GM04503 (cell line): ENCODE data around the gene ARHGAP24.
"Not testable (repeated sequence)": the region's sequence is repeated elsewhere in the genome, so short reads cannot be mapped to it uniquely, and the experiment has no call there.

Experiments used
- DNase-seq: peaks from one replicate; pipeline ENCODE4 v3.0.0-alpha.2; 2012; ENCODE audit warnings: low read depth

ARHGAP24 gene

DNA sequence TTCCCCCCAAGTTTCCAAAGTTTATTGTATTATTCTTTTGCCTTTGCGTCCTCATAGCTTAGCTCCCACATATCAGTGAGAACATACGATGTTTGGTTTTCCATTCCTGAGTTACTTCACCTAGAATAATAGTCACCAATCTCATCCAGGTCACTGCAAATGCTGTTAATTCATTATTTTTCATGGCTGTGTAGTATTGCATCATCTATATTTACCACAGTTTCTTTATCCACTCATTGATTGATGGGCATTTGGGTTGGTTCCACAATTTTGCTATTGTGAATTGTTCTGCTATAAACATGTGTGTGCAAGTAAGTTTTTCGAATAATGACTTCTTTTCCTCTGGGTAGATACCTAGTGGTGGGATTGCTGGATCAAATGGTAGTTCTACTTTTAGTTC is 43.6 kb downstream of the ARHGAP24 start:
- DNase-seq, result not testable (repeated sequence)

DNA sequence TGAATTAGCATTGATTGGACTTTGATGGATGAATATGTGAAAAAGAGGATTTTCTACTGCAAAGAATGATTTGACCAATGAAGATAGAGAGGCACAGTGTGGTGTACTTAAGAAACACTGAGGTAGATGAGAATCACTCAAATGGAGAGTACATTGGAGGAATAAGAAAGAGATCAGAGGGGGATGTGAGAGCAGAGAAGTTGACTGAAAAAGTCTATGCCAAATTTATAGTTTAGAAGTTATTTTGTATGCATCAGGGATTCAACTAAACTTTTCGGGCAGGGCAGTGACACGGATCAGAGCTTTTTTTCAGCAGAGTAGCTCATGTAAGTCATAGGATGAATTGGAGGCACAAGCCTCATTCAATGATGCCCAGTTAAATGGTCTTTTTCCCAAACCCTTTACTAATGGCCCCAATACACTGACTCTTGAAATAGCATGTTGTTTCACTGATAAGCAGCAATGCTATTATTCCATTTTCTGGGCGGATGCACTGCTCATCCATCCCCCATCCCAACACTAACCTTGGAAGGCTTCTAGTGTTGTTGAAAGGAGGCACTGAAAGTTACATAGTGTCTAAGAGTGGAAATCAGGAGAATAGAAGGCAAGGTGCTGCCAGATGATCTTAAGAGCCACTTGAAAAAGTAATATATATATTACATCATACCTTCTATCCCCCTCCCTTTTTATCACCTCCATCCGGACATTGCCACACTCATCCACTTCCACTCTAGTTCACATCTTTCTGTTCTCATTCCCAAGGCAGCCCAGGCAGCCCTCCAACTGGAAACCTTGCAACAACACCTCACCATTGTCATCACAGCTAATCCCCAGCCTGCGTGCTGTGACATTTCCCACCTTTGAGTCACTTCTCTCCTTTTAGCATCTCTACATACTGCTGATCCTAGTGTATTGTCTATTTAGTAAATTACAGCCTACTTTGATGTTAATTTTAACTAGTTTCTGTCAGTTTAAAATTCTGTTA is 46.1 kb downstream of the ARHGAP24 start:
- DNase-seq, result no peak

DNA sequence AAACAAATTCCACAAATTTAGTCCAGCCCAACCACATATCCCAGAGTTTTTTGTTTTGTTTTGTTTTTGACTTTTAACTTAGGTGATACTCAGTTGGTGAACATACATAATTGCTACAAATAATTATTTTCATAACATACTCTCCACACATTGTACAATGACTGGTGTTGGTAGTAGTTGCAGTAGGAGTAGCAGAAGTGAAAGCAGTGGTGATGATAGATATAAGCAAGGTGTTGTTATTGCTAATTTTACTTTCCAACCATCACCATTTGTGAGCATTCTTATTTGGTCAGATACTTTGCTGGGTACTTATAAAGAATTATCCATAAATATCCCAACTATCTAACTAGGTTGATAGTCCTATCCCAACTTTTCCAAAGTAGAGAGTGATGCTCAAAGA is 47.3 kb downstream of the ARHGAP24 start:
- DNase-seq, result no peak

DNA sequence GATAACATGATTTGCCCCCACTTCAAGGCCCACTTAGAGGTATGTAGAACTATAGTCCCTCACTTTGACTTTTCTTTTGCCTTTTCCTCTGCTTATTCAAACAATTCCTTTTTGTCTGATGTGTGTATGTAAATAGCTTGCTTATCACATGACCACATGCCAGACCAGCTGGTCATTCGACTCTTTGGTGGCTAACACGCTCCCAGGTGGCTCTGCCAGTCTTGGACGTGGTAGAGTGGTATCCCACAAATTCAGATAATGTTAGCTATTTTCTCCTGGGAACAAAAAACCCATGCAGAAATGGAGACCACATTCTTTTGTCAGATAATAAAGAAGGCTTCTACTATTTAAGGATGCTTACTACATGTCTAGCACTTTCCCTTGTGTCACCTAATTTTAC is 47.9 kb downstream of the ARHGAP24 start:
- DNase-seq, result no peak

DNA sequence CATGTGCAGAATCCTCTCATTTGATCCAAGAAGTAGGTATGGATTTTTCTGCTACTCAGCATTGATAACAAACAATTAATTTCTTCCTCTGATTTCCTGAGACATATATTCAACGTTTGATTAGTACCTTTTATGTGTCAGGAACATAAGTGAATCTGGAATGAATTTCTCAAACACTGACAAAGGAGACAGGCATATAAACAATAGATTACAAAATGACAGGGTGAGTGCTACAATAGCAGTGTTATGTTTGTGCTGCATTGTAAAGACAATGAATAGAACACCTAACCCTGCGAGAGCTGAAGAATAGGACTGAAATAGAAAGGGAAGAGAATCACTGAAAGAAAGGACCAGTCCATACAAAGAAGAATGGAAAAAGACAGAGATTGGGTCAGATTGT is 52.9 kb downstream of the ARHGAP24 start:
- DNase-seq, result no peak

DNA sequence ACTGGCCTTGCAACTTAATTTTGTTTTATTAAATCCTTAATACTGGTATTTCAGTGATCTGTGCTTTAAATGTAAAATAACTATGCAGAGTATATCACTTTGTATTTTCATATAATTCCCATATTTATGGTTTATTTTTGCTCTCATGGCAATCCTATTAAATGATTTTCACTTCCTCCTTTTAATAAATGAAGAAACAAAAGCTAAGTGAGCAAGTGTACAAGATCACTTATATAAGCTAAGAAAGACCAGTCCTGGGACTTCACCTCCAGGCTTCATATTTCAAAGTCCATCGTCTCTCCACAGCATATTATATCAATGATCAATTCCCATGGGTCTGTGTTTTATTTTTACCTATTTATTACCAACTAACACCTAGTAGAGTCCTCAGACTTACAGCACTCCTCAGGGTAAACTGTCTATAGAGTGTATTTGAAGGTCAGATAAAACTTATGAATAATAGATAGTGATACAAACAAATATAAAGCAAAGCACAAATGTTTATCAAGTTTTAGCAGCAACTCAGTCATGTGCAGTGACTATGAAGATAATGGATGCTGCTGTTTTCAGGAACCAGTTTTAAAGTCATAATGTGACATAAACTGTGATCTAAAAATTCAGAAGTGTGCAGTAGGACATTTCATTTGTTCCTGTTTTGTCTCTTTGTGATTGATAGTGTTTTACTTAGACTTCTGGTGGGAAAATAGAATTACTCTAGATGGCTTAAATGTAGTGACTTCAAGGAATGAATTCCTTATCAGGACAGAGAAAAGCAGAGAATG is 56.8 kb downstream of the ARHGAP24 start:
- no peak for DNase-seq

DNA sequence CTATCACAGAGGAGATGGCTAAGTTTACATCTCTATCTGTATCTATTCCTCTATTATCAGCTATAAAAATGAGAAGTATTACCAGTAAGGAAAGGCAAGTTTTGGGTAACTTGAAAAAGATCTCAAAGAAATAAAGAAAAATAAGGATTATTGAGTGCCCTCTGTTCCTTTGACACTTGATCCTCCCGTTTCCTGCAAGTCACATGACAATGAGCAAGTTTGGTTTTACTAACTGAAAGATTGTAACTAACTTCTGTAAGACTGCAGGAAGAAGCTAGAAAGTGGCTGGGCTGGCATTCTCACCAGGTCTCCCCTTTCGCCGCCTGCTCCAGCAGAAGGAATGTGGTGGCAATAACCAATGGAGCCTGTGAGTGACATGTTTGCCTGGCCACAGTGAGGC is 59.2 kb downstream of the ARHGAP24 start:
- DNase-seq, result no peak

DNA sequence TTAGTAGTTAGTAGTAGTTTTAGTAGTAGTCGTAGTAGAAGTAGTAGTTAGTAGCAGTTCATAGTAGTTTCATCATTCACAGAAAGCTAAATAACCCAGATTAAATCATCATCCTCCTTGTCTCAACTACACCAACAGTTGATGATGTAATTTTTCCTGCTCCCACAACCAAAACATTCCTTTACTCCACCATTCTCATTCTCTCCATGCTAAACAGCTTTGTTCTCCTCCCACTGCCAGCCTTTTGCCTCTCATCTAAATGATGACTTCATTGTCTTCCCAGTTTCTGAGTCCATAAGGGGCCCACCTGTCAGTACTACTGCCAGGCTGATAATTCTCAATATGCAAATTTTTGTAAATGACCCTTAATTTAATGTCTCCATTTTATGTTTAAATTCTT is 68.9 kb downstream of the ARHGAP24 start:
- peak; percentile 20 for DNase-seq

DNA sequence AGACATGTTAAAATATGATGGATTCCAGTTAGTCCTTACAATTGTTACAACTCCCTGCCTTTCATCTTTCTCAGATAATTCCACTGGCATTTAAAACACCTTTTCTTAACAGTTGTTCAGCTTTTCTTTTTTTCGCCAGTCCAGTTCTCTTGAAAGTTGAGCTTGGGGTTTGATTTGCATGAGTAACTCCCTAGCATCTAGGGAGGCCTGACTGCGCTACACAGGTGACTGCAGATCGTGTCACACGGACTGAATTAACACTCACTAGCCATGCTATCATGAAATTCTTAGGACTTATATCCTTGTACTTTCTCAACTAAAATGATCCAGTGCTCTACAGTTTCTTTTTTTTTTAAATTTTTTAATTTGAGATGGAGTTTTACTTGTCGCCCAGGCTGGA is 69.8 kb downstream of the ARHGAP24 start:
- DNase-seq, result no peak

DNA sequence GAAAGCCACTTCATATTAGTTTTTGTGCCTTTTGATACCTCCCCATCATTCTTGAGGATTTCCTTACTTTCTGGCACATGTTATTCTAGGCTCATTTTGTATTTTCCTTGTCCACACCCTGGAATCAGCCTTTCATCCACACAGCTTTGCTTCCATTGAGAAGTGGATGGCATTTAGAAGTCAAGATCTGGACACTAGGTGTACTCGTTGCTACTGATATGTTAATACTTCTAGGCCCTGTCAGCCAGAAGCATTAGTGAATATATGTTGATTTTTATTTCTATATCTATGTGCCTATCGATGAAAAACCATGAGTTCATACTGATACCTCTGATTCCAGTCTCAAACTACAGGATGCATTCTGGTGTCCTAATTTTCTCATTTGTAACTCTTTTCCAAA is 73.2 kb downstream of the ARHGAP24 start:
- DNase-seq, result no peak

DNA sequence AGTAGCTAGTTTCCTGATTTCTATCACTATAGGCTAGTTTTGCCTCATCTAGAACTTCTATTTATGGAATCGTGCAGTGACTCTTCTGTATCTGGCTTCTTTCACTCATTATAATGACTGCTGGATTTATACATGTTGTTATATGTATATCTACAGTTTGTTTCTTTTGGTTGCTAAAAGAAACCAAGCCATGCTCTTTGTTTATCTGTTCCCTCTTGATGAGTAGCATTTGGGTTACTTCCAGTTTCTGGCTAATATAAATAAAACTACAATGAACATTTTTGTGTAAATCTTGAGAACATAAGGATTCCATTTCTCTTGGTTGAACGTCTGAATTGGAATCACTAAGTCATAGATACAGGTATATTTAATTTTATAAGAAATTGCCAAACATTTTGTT is 73.9 kb downstream of the ARHGAP24 start:
- no peak for DNase-seq

DNA sequence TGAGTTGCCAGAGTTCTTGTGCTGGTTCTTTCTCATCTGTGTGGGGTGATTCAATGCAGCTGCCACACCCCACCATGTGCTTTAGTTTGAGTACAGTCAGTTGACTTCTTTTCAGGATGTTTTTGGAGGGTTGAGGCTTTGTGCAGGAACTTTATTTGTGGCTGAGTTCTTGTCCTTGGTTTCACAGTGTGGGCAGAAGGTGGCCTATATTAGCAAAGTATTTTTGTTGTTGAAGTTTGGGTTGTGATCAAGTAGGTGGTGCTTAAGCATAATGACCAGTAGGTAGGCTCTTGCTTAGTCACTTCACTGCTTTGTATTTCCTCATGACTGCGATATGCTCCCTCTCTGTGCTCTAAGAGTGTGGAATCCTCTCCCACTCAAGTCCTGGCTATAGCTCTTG is 80.3 kb downstream of the ARHGAP24 start:
- DNase-seq, result no peak

DNA sequence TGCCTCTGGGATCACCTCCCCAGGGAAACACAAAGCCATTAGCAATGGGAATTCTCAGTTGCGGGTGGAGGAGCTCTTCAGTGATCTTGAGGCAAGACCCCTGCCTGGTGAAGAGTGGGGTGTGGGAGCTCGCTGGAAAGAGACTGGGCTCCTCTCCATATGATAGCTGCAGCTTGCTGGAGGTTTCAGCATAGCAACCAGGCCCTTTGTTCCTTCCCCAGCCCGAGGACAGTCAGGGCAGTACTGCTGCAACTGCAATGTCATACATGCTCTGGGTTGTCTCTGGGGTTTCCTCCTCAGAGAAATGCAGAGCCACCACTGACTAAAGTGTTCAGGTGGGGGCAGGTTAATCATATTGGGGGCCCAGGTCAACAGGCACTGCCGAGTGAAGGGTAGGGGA is 81.3 kb downstream of the ARHGAP24 start:
- DNase-seq, result no peak

DNA sequence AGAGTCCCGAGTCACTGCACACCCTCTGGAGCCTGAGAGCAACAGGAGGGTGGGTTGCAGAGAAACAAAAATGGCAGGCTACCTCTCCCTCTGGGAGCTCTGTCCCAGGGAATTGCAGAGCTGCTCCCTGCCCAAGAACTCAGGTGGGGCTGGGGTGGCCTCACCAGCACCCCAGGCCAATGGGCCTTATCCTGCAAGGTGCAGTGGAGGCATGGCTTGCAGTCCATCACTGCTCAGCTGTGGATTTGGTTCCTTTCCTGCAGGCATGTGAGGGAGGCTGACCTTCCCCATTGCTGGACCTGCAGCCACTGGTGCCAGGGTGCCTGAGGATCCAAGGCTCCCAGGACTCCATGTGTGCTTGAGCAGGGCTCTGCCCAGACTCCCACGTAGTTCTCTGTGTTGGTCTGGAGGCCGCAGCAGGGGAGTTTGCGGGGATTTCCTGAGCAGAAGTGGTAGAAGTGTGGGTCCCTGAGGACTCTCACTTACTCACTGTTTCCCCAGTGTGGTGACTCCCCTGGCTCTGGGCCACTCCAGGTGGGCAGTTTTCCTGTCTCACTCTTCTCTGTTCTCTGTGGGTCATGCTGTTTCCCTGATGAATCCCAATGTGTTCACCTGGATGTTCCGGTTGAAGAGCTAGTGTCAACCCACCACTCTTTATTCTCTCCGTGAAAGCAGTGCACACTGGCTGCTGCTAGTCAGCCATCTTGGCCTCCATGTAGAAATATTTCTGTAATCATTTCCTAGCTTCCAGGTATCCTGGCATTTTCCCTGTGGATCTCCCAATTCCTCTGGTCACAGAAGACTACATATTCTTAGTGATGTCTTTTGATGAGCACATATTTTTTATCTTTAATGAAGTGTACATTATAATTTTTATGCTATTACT is 82.3 kb downstream of the ARHGAP24 start:
- DNase-seq, result no peak

DNA sequence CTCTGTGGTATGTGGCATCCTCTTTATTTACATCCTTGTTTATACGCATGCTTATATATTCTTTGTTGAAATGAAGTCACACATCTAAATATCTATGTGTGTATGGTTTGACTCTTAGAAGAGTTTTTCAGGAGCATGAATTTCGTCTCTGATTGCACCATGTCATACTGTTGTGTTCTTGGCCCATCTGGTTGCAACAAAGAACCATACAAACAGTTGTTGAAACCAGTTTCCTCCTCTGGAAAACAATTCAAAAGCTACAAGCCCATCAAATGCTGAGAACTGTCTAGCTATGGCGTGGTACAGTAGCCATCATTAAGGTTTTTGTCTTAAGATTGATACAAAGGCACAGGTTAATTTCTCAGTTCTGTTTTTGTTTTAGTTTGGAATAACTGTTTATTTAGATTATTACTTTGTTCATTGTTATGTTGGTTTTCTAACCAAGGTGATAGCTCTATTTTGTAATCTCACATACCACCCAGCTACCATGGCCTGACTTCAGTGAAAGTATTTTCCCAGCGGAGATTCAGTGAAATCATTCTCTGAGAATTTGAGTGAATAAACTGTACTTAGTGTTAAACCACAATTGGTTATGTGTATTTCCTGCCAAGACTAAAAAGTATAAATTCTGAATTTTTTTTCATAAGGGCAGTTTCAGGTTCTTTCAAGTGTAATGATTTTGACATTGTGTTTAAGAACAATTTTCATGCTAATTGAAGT is 91.0 kb downstream of the ARHGAP24 start:
- DNase-seq, result peak; percentile 46

DNA sequence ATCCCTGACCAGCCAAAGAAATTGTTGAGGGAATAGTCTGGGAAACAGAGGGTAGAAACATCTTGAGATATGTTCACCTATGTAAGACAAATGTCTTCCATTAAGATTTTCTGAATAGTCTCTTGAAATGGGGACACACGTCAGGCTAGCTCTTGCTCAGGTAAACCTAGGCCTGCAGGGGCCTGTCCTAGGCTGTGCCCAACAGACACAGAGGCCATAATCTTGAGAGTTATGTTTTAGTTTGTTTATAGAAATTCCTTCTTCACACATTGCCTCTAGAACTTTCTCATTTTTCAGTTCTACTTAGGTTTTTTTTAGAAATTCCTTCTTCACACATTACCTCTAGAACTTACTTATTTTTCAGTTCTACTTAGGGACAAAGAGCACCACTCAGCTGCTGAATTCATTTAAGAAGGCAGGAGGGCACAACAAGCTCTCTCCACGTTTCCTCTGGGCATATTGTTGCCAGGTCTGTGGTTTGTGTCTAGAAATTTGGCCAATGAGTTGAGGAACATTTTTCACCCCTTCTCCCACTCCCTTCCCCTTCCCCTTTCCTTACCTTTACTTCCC is 94.9 kb downstream of the ARHGAP24 start:
- no peak for DNase-seq

DNA sequence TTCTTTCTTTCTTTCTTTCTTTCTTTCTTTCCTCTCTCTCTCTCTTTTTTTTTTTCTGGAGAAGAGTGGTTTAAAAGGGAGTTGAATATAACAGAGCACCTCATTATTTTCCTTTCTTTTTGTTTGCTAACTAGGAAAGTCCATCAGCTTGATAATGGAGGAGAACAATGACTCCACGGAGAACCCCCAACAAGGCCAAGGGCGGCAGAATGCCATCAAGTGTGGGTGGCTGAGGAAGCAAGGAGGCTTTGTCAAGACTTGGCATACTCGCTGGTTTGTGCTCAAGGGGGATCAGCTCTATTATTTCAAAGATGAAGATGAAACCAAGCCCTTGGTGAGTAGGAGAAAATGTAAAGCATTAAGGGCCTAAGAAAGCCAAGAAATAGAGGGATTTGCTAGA is 95.4 kb downstream of the ARHGAP24 start:
- DNase-seq, result no peak

DNA sequence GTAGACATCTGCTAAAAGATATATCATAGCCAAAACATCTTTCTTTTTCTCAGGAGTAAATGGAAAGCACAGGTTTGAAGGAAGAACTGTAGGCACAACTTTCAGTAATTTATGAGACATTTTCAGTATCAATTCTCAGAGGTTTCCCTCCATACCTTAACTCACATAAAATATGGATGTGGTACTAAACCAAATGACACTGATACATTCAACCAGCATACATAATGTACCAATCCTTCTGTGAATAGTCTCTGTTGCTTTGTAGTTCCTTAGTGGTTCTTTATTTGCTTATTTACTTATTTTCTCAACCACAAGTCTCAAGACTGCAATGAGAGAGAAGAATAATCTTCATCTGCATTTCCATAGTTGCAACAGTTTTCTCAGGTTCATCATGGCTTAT is 96.1 kb downstream of the ARHGAP24 start:
- DNase-seq, result no peak

DNA sequence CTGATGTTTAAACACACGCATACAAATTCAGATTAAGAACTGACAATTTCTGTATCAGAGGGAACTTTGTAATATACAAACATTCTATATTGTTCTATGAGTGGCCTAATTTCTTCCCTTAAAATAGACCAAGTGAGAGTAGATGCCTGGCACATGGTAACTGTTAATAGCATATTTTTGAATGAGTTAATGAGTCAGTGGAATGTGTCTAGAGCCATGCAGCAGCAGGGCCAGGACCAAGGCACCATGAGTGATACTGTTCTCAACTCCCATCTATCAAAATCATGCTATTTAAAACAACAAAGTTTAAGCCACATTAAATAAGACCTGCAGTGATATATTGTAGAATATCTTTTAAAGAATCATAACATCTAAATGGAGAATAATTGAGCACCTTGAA is 98.3 kb downstream of the ARHGAP24 start:
- DNase-seq, result no peak

DNA sequence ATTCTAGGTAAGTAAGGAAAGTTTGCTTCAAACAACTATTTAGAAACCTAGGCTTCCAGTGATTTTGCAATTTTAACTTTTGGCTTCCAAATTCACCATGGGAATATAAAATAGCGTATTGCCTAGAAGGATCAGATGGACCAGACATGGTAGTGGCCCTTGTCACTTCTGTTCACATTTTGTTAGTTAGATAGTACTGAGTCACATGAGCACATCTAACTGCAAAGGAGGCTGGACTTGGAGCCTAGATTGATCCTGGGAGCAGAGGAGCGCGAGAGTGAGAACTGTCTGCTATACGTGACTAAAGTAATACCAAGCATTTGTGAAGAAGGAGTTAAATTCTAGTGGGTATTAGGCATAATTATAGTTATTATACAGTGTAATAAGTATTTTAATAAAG is 102.4 kb downstream of the ARHGAP24 start:
- no peak for DNase-seq

DNA sequence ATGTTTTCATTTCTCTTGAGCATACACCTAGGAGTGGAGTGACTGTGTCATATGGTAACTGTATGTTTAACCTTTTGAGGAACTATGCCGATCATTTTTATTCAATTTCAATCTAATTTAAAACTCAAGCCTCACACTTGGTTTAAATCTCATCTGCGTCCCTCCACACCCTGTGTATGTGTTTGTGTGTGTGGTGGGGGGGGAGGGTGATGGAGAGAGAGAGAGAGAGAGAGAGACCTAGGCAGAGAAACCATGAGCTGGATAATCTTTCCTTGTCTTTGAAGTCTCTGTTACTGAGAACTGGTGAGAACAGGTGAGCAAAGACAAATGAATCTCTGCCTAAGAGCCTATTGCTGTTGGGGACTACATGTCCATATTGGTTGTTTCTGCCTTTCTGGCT is 105.0 kb downstream of the ARHGAP24 start:
- no peak for DNase-seq
